Activated T-helper 1 cell treated with Interleukin-2 at 50 U/mL for 16 hours (primary cell): ENCODE results near the gene ATP8B1.

Experiments used
- DNase-seq: peaks from one replicate; pipeline ENCODE4 v3.0.0-alpha.2; 2020; ENCODE audit warnings: low read depth

The ATP8B1 gene

GRCh38 chr18:57792631-57793301 lies 10.3 kb downstream of the ATP8B1 start:
- no peak for DNase-seq

GRCh38 chr18:57791911-57792310 lies 11.2 kb downstream of the ATP8B1 start:
- DNase-seq = no peak

GRCh38 chr18:57791192-57791591 lies 11.9 kb downstream of the ATP8B1 start:
- no peak for DNase-seq

- DNase-seq = no peak
These were observed 12.8 kb downstream of the ATP8B1 start for GRCh38 chr18:57790316-57790715.

GRCh38 chr18:57789759-57790158 lies 13.4 kb downstream of the ATP8B1 start:
- no peak for DNase-seq

GRCh38 chr18:57789090-57789489 lies 14.0 kb downstream of the ATP8B1 start:
- DNase-seq = no peak

GRCh38 chr18:57787068-57787685 lies 15.9 kb downstream of the ATP8B1 start:
- no peak for DNase-seq

GRCh38 chr18:57785751-57786437 lies 17.2 kb downstream of the ATP8B1 start:
- DNase-seq = no peak

GRCh38 chr18:57784801-57785114 lies 18.4 kb downstream of the ATP8B1 start:
- no peak for DNase-seq

- no peak for DNase-seq
These were observed 18.9 kb downstream of the ATP8B1 start for GRCh38 chr18:57784034-57784800.

- no peak for DNase-seq
These were observed 21.1 kb downstream of the ATP8B1 start for GRCh38 chr18:57782049-57782448.

GRCh38 chr18:57780706-57781347 lies 22.3 kb downstream of the ATP8B1 start:
- DNase-seq = no peak

- DNase-seq = no peak
These were observed 22.8 kb downstream of the ATP8B1 start for GRCh38 chr18:57780318-57780705.

GRCh38 chr18:57776767-57777166 lies 26.3 kb downstream of the ATP8B1 start:
- no peak for DNase-seq

- DNase-seq = no peak
These were observed 26.8 kb downstream of the ATP8B1 start for GRCh38 chr18:57776354-57776753.

GRCh38 chr18:57775937-57776336 lies 27.2 kb downstream of the ATP8B1 start:
- DNase-seq = no peak

GRCh38 chr18:57772387-57772799 lies 30.7 kb downstream of the ATP8B1 start:
- DNase-seq = no peak

- no peak for DNase-seq
These were observed 31.5 kb downstream of the ATP8B1 start for GRCh38 chr18:57771626-57772025.

- no peak for DNase-seq
These were observed 31.9 kb downstream of the ATP8B1 start for GRCh38 chr18:57771193-57771592.

GRCh38 chr18:57768537-57769326 lies 34.4 kb downstream of the ATP8B1 start:
- DNase-seq = no peak

GRCh38 chr18:57767259-57768050 lies 35.7 kb downstream of the ATP8B1 start:
- DNase-seq = no peak
